MM.1S (cell line): ENCODE results near the gene SEMA4F.

Source experiments
- EZH2 ChIP-seq: fragments of 300-600 bp; sonication (generic); optimal IDR thresholded peaks from 2 replicates; pipeline ENCODE3; 2017; ENCODE audit warnings: low read depth, mild to moderate bottlenecking, antibody characterized with exemption, low read length, mixed read lengths
- EZH2phosphoT487 ChIP-seq: fragments of 300-600 bp; sonication (generic); IDR thresholded peaks from 2 replicates; pipeline ENCODE4 v1.6.1; 2018; ENCODE audit warnings: antibody characterized with exemption, low read length
- TF ChIP-seq, protein P1 (sequence below): fragments of 300-600 bp; sonication (generic); IDR thresholded peaks from 2 replicates; pipeline ENCODE4 v1.5.1; 2016; ENCODE audit warnings: antibody characterized with exemption, low read length, mixed read lengths

GRCh38 chr2:74673826-74674528, 19.9 kb downstream of the SEMA4F start:
- TF ChIP-seq, protein P1, sequence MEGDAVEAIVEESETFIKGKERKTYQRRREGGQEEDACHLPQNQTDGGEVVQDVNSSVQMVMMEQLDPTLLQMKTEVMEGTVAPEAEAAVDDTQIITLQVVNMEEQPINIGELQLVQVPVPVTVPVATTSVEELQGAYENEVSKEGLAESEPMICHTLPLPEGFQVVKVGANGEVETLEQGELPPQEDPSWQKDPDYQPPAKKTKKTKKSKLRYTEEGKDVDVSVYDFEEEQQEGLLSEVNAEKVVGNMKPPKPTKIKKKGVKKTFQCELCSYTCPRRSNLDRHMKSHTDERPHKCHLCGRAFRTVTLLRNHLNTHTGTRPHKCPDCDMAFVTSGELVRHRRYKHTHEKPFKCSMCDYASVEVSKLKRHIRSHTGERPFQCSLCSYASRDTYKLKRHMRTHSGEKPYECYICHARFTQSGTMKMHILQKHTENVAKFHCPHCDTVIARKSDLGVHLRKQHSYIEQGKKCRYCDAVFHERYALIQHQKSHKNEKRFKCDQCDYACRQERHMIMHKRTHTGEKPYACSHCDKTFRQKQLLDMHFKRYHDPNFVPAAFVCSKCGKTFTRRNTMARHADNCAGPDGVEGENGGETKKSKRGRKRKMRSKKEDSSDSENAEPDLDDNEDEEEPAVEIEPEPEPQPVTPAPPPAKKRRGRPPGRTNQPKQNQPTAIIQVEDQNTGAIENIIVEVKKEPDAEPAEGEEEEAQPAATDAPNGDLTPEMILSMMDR = no peak
- TF ChIP-seq EZH2phosphoT487 (no peak), EZH2 (no peak)
